ENCODE data around the gene GMPR2.
"Not testable (repeated sequence)": the region's sequence is repeated elsewhere in the genome, so short reads cannot be mapped to it uniquely, and the experiment has no call there.

Gene GMPR2

GRCh38 chr14:24212924-24213865 is 19.5 kb upstream of the GMPR2 start, which contains the start of gene CHMP4A:
TSS of gene CHMP4A (minus strand) at chr14:24213488. CDS start at chr14:24213439, 49 bp downstream.
- Histone ChIP-seq H3K4me3 (ENCODE audit: low read length) (peak within 1 kb of the TSS; percentile 57), H3K27me3 (ENCODE audit: insufficient read depth, low read length, poor library complexity) (no peaks in the 10 kb centered on the region), H2AK5ac (ENCODE audit: low read length) (peak within 1 kb of the TSS; percentile 14), H3K18ac (ENCODE audit: low read length) (peak within 1 kb of the TSS; percentile 82), H2BK15ac (replicated peaks; ENCODE audit: low read depth) (no peak within 1 kb of the TSS), H3K23ac (ENCODE audit: low read length) (no peak within 1 kb of the TSS), H3K27ac (ENCODE audit: low read depth, low read length) (peak within 1 kb of the TSS; percentile 98), H3K79me2 (ENCODE audit: control insufficient read depth, insufficient read depth, low read length) (no peaks in the 10 kb centered on the region), H4K8ac (ENCODE audit: low read depth, low read length) (peak within 1 kb of the TSS; percentile 77), H3K79me1 (ENCODE audit: low read length) (no peaks in the 10 kb centered on the region), H3K36me3 (ENCODE audit: control insufficient read depth, insufficient read depth, low read length) (peaks cover 4% of the 10 kb centered on the region), H3K4me1 (ENCODE audit: control insufficient read depth, low read depth, low read length) (peaks cover 4% of the 10 kb centered on the region), H2BK5ac (ENCODE audit: low read length) (peak within 1 kb of the TSS; percentile 26), H3K4ac (ENCODE audit: low read depth, low read length) (peak within 1 kb of the TSS; percentile 85), H3K4me2 (ENCODE audit: low read length) (peak within 1 kb of the TSS; percentile 86), H3K9ac (ENCODE audit: low read length) (peak within 1 kb of the TSS; percentile 88), H2BK120ac (ENCODE audit: low read depth, low read length) (no peak within 1 kb of the TSS), H3K56ac (ENCODE audit: low read length) (peak within 1 kb of the TSS; percentile 84), H4K5ac (ENCODE audit: low read length) (peak within 1 kb of the TSS; percentile 78)
- no CpG with 5 or more reads among the region's 53 CpGs for WGBS (ENCODE audit: extremely low coverage, insufficient coverage, low lambda C conversion rate)
- peak; percentile 100 for DNase-seq

- Histone ChIP-seq H3K36me3 (ENCODE audit: control insufficient read depth, insufficient read depth, low read length) (peaks cover 4% of the 10 kb centered on the region), H3K4me2 (ENCODE audit: low read length) (peak overlapping the region; percentile 86), H3K9ac (ENCODE audit: low read length) (peak overlapping the region; percentile 65), H4K5ac (ENCODE audit: low read length) (peak overlapping the region; percentile 78), H3K4ac (ENCODE audit: low read depth, low read length) (no peak overlapping the region), H3K4me1 (ENCODE audit: control insufficient read depth, low read depth, low read length) (peaks cover 4% of the 10 kb centered on the region), H2BK5ac (ENCODE audit: low read length) (no peak overlapping the region), H2BK120ac (ENCODE audit: low read depth, low read length) (no peak overlapping the region), H3K79me1 (ENCODE audit: low read length) (no peaks in the 10 kb centered on the region), H3K4me3 (ENCODE audit: low read length) (peak overlapping the region; percentile 32), H3K79me2 (ENCODE audit: control insufficient read depth, insufficient read depth, low read length) (no peaks in the 10 kb centered on the region), H4K8ac (ENCODE audit: low read depth, low read length) (peak overlapping the region; percentile 77), H3K27me3 (ENCODE audit: insufficient read depth, low read length, poor library complexity) (no peaks in the 10 kb centered on the region), H3K18ac (ENCODE audit: low read length) (peak overlapping the region; percentile 34), H3K23ac (ENCODE audit: low read length) (no peak overlapping the region), H3K27ac (ENCODE audit: low read depth, low read length) (peak overlapping the region; percentile 47), H2BK15ac (replicated peaks; ENCODE audit: low read depth) (no peak overlapping the region), H2AK5ac (ENCODE audit: low read length) (peak overlapping the region; percentile 14), H3K56ac (ENCODE audit: low read length) (peak overlapping the region; percentile 84)
- peak; percentile 48 for DNase-seq
- no CpG with 5 or more reads among the region's 7 CpGs for WGBS (ENCODE audit: extremely low coverage, insufficient coverage, low lambda C conversion rate)
These were observed 18.7 kb upstream of the GMPR2 start for GRCh38 chr14:24213866-24214662.

GRCh38 chr14:24215495-24216344 is 17.0 kb upstream of the GMPR2 start, which contains the start of gene MDP1:
TSS of gene MDP1 (minus strand) at chr14:24216066. CDS start at chr14:24215955, 111 bp downstream.
- peak within 1 kb of the TSS; percentile 14 for H2BK5ac ChIP-seq (ENCODE audit: low read length)
- H2BK120ac ChIP-seq (ENCODE audit: low read depth, low read length): no peak within 1 kb of the TSS
- H2BK15ac ChIP-seq (replicated peaks; ENCODE audit: low read depth): no peak within 1 kb of the TSS
- H3K36me3 ChIP-seq (ENCODE audit: control insufficient read depth, insufficient read depth, low read length): no peaks in the 10 kb centered on the region
- no peak within 1 kb of the TSS for H3K27ac ChIP-seq (ENCODE audit: low read depth, low read length)
- H3K79me1 ChIP-seq (ENCODE audit: low read length): no peaks in the 10 kb centered on the region
- peak within 1 kb of the TSS; percentile 96 for H3K56ac ChIP-seq (ENCODE audit: low read length)
- H3K18ac ChIP-seq (ENCODE audit: low read length): no peak within 1 kb of the TSS
- peak; percentile 93 for DNase-seq
- H2AK5ac ChIP-seq (ENCODE audit: low read length): no peak within 1 kb of the TSS
- H4K5ac ChIP-seq (ENCODE audit: low read length): no peak within 1 kb of the TSS
- H3K4me3 ChIP-seq (ENCODE audit: low read length): peak within 1 kb of the TSS; percentile 79
- no peak within 1 kb of the TSS for H3K4ac ChIP-seq (ENCODE audit: low read depth, low read length)
- peak within 1 kb of the TSS; percentile 91 for H3K9ac ChIP-seq (ENCODE audit: low read length)
- no CpG with 5 or more reads among the region's 40 CpGs for WGBS (ENCODE audit: extremely low coverage, insufficient coverage, low lambda C conversion rate)
- H3K4me2 ChIP-seq (ENCODE audit: low read length): peak within 1 kb of the TSS; percentile 85
- no peaks in the 10 kb centered on the region for H3K27me3 ChIP-seq (ENCODE audit: insufficient read depth, low read length, poor library complexity)
- H3K4me1 ChIP-seq (ENCODE audit: control insufficient read depth, low read depth, low read length): peaks cover 4% of the 10 kb centered on the region
- no peak within 1 kb of the TSS for H4K8ac ChIP-seq (ENCODE audit: low read depth, low read length)
- peak within 1 kb of the TSS; percentile 54 for H3K23ac ChIP-seq (ENCODE audit: low read length)
- no peaks in the 10 kb centered on the region for H3K79me2 ChIP-seq (ENCODE audit: control insufficient read depth, insufficient read depth, low read length)

GRCh38 chr14:24216345-24216699 is 16.4 kb upstream of the GMPR2 start:
- no peak overlapping the region for H4K5ac ChIP-seq (ENCODE audit: low read length)
- H3K4me2 ChIP-seq (ENCODE audit: low read length): no peak overlapping the region
- H3K4me3 ChIP-seq (ENCODE audit: low read length): no peak overlapping the region
- no peak overlapping the region for H3K27ac ChIP-seq (ENCODE audit: low read depth, low read length)
- no peak overlapping the region for H3K4ac ChIP-seq (ENCODE audit: low read depth, low read length)
- H3K56ac ChIP-seq (ENCODE audit: low read length): no peak overlapping the region
- no peak overlapping the region for H3K23ac ChIP-seq (ENCODE audit: low read length)
- H2AK5ac ChIP-seq (ENCODE audit: low read length): no peak overlapping the region
- no peak overlapping the region for H4K8ac ChIP-seq (ENCODE audit: low read depth, low read length)
- no CpG with 5 or more reads among the region's 2 CpGs for WGBS (ENCODE audit: extremely low coverage, insufficient coverage, low lambda C conversion rate)
- H3K4me1 ChIP-seq (ENCODE audit: control insufficient read depth, low read depth, low read length): peaks cover 4% of the 10 kb centered on the region
- no peaks in the 10 kb centered on the region for H3K27me3 ChIP-seq (ENCODE audit: insufficient read depth, low read length, poor library complexity)
- no peak overlapping the region for H3K18ac ChIP-seq (ENCODE audit: low read length)
- no peak overlapping the region for H2BK120ac ChIP-seq (ENCODE audit: low read depth, low read length)
- H3K79me1 ChIP-seq (ENCODE audit: low read length): no peaks in the 10 kb centered on the region
- H2BK5ac ChIP-seq (ENCODE audit: low read length): no peak overlapping the region
- H3K9ac ChIP-seq (ENCODE audit: low read length): no peak overlapping the region
- no peaks in the 10 kb centered on the region for H3K36me3 ChIP-seq (ENCODE audit: control insufficient read depth, insufficient read depth, low read length)
- H3K79me2 ChIP-seq (ENCODE audit: control insufficient read depth, insufficient read depth, low read length): no peaks in the 10 kb centered on the region
- DNase-seq: no peak
- no peak overlapping the region for H2BK15ac ChIP-seq (replicated peaks; ENCODE audit: low read depth)

- not testable (repeated sequence) for H3K27me3 ChIP-seq (ENCODE audit: insufficient read depth, low read length, poor library complexity); DNase-seq; H3K4me3 ChIP-seq (ENCODE audit: low read length); H2AK5ac ChIP-seq (ENCODE audit: low read length); H3K27ac ChIP-seq (ENCODE audit: low read depth, low read length); H4K8ac ChIP-seq (ENCODE audit: low read depth, low read length); H2BK120ac ChIP-seq (ENCODE audit: low read depth, low read length); H3K4me1 ChIP-seq (ENCODE audit: control insufficient read depth, low read depth, low read length); H3K79me1 ChIP-seq (ENCODE audit: low read length); H3K4ac ChIP-seq (ENCODE audit: low read depth, low read length); H3K79me2 ChIP-seq (ENCODE audit: control insufficient read depth, insufficient read depth, low read length); H3K18ac ChIP-seq (ENCODE audit: low read length); H3K36me3 ChIP-seq (ENCODE audit: control insufficient read depth, insufficient read depth, low read length); H3K23ac ChIP-seq (ENCODE audit: low read length); H2BK5ac ChIP-seq (ENCODE audit: low read length); H2BK15ac ChIP-seq (replicated peaks; ENCODE audit: low read depth); H3K9ac ChIP-seq (ENCODE audit: low read length); H3K56ac ChIP-seq (ENCODE audit: low read length); H3K4me2 ChIP-seq (ENCODE audit: low read length); H4K5ac ChIP-seq (ENCODE audit: low read length)
- no CpG with 5 or more reads among the region's 1 CpG for WGBS (ENCODE audit: extremely low coverage, insufficient coverage, low lambda C conversion rate)
These were observed 15.9 kb upstream of the GMPR2 start for GRCh38 chr14:24216876-24217275.
